ENCODE data around the gene LMOD2. TPM values are rescaled to one million over a fixed set of nuclear protein-coding genes. Genes with fewer than 3 reads are reported as not detected.

LMOD2 gene
- total RNA-seq, 1 experiment from 2014 or later, result not detected

DNA sequence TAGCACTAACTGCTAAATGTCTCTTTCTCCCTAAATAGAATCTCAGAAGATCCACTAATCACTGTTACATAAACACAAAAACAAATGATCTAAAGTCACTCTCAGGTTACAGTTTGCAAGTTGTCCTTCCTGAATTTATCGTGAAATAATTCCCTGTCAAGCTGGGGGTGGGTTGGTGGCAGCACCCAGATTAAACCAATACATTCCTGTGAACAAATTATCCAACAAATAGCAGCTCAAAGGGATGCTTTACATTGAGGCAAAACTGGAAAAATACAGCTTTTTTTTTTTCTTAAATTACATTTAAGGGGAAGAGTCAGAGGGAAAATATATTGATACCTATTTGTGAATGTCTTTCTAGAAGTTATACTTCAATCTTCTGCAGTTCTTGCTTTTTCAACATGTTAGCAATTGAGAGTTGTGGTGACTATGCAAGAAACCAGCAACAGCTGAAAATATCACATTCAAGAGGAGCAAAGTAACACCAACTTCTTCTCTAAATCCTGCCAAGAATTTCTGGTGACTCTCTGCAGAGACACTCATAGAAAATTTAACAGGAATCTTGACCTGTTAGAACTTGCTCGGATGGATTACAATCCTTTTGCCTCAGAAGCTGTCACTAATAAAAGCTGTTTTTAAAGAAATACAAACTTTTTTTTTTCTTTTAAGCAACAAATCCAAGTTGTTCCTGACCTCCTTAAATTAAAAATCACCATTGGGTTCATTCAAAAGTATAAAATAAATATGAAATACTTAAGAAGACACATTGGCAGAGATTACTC, 18.9 kb downstream of the LMOD2 start:
- no TSS peak for BruUV-seq (replicated peaks)
- intact Hi-C loops (cut with micrococcal nuclease), result loop anchor here (2.0 kb wide), 2 partner anchors 40 to 94 kb away; no protein-coding TSS in a partner anchor
- peak overlapping the region; percentile 46 for H3K27ac Mint-ChIP-seq (ENCODE audit: low read depth, unreplicated experiment)
- DNase-seq (ENCODE audit: unreplicated experiment), result peak; percentile 70
- no peaks in the 10 kb centered on the region for H3K27me3 Mint-ChIP-seq (ENCODE audit: insufficient read depth, unreplicated experiment)
- CTCF ChIA-PET, result interaction anchor here (0.6 to 2.1 kb wide), 11 partner anchors 12 to 1531 kb away, joined by 3 to 9 read pairs (median 5); no protein-coding TSS in a partner anchor
- no peak overlapping the region for H3K4me3 Mint-ChIP-seq (ENCODE audit: unreplicated experiment)
- POLR2A ChIA-PET, result interaction anchor here (0.6 to 3.1 kb wide), 17 partner anchors 9 to 122 kb away, joined by 3 to 21 read pairs (median 4); partner anchors contain the start of genes NDUFA5 and WASL
- peaks cover 5% of the 10 kb centered on the region for H3K36me3 Mint-ChIP-seq (ENCODE audit: insufficient read depth, unreplicated experiment)
- TF ChIP-seq, protein P1, sequence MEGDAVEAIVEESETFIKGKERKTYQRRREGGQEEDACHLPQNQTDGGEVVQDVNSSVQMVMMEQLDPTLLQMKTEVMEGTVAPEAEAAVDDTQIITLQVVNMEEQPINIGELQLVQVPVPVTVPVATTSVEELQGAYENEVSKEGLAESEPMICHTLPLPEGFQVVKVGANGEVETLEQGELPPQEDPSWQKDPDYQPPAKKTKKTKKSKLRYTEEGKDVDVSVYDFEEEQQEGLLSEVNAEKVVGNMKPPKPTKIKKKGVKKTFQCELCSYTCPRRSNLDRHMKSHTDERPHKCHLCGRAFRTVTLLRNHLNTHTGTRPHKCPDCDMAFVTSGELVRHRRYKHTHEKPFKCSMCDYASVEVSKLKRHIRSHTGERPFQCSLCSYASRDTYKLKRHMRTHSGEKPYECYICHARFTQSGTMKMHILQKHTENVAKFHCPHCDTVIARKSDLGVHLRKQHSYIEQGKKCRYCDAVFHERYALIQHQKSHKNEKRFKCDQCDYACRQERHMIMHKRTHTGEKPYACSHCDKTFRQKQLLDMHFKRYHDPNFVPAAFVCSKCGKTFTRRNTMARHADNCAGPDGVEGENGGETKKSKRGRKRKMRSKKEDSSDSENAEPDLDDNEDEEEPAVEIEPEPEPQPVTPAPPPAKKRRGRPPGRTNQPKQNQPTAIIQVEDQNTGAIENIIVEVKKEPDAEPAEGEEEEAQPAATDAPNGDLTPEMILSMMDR (IDR thresholded peaks at IDR 0.05; ENCODE audit: unreplicated experiment), result no peak
- no peaks in the 10 kb centered on the region for H3K9me3 Mint-ChIP-seq (ENCODE audit: unreplicated experiment)
- peaks cover 21% of the 10 kb centered on the region for H3K4me1 Mint-ChIP-seq (ENCODE audit: insufficient read depth, unreplicated experiment)

DNA sequence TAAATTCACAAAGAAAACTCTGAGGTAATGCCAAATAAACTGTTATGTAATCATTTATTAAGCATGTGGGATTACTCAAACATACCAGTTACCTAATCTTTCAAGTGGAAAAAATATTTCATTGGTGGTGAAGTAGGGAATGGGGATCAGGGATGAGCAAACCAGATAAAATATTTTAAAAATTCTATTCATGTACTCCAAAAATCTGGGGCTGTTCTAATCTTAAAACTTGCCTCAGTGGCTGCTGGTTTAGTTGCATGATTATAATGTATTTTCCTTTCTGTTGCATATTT, 19.5 kb downstream of the LMOD2 start:
- peak; percentile 55 for DNase-seq (ENCODE audit: unreplicated experiment)
- H3K27ac Mint-ChIP-seq (ENCODE audit: low read depth, unreplicated experiment), result peak overlapping the region; percentile 46
- intact Hi-C loops (cut with micrococcal nuclease), result loop anchor here (2.0 kb wide), 2 partner anchors 40 to 94 kb away; no protein-coding TSS in a partner anchor

DNA sequence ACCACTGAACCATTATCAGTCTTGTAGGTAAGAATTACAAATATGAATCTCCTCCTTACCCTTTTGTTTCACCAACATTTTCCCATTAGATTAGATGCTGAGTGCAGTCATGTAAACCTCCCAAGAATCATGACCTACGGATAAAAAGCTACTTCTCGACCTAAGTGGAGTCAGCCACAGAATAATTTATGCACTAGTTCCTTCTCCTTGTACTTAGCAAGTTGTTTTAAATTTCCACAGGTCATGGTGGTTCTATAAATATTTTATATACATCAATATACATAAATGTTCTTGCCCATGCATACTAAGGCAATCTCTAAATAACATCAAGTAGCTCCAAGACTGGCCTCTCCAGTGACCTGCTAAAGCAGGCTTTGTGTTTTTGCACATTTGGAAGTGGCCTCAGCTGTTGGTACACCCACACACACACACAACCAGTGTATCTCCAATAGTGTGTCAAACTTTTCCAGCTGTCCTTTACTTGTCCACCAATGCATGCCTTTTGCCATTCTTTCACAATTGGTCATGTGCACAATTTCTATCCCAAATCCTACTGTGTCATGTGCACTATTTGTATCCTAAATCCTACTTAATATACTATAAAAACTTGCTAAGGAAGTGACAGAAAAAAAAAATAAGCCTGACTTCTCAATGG, 21.5 kb downstream of the LMOD2 start:
- ChIA-PET CTCF (interaction anchor here (0.5 to 2.2 kb wide), 8 partner anchors 11 to 135 kb away, joined by 3 to 5 read pairs (median 4); no protein-coding TSS in a partner anchor), POLR2A (interaction anchor here (0.6 to 1.5 kb wide), 6 partner anchors 13 to 244 kb away, joined by 3 to 6 read pairs (median 4); partner anchors contain the start of gene WASL)
- intact Hi-C loops (cut with micrococcal nuclease), result no loop called here
- Mint-ChIP-seq H3K27me3 (ENCODE audit: insufficient read depth, unreplicated experiment) (no peaks in the 10 kb centered on the region), H3K4me1 (ENCODE audit: insufficient read depth, unreplicated experiment) (peaks cover 21% of the 10 kb centered on the region), H3K27ac (ENCODE audit: low read depth, unreplicated experiment) (no peak overlapping the region), H3K4me3 (ENCODE audit: unreplicated experiment) (no peak overlapping the region), H3K9me3 (ENCODE audit: unreplicated experiment) (no peaks in the 10 kb centered on the region), H3K36me3 (ENCODE audit: insufficient read depth, unreplicated experiment) (peaks cover 25% of the 10 kb centered on the region)
- BruUV-seq (replicated peaks), result no TSS peak
- no peak for DNase-seq (ENCODE audit: unreplicated experiment)
- TF ChIP-seq, protein P1 (IDR thresholded peaks at IDR 0.05; ENCODE audit: unreplicated experiment), result no peak

More for the DNA sequence above, 19.5 kb downstream of the LMOD2 start:
- ChIA-PET CTCF (interaction anchor here (0.9 to 2.1 kb wide), 5 partner anchors 39 to 194 kb away, joined by 3 to 9 read pairs (median 6); no protein-coding TSS in a partner anchor), POLR2A (interaction anchor here (0.7 to 3.1 kb wide), 13 partner anchors 10 to 117 kb away, joined by 3 to 21 read pairs (median 5); partner anchors contain the start of genes NDUFA5 and WASL)
- Mint-ChIP-seq H3K4me1 (ENCODE audit: insufficient read depth, unreplicated experiment) (peaks cover 21% of the 10 kb centered on the region), H3K9me3 (ENCODE audit: unreplicated experiment) (no peaks in the 10 kb centered on the region), H3K27me3 (ENCODE audit: insufficient read depth, unreplicated experiment) (no peaks in the 10 kb centered on the region), H3K36me3 (ENCODE audit: insufficient read depth, unreplicated experiment) (peaks cover 8% of the 10 kb centered on the region), H3K4me3 (ENCODE audit: unreplicated experiment) (no peak overlapping the region)
- BruUV-seq (replicated peaks), result no TSS peak
- TF ChIP-seq, protein P1 (IDR thresholded peaks at IDR 0.05; ENCODE audit: unreplicated experiment), result no peak

DNA sequence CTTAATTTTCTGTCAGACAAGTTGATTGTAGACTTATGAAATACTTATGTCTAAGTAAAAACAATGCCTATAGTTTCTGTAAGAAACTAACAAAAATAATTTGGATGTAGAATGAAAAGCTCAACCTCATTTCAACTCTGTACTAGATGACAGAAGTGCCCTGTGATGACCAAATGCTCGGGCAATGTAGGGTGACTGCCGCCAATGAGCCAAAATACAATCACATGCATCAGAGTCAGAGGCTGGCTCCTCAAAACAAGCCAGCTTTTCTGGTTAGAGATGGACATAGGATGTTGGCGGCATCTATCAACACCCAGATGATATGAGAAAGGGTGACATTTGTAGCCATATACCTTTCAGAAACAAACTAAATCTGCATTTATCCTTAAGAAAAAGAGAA, 23.9 kb downstream of the LMOD2 start:
- no peak overlapping the region for H3K27ac Mint-ChIP-seq (ENCODE audit: low read depth, unreplicated experiment)
- ChIA-PET POLR2A (interaction anchor here (0.6 kb wide), 1 partner anchor 90 kb away, joined by 3 read pairs; no protein-coding TSS in a partner anchor), CTCF (interaction anchor here (0.6 to 1.6 kb wide), 6 partner anchors 13 to 726 kb away, joined by 3 to 4 read pairs (median 3); no protein-coding TSS in a partner anchor)
- no peak for DNase-seq (ENCODE audit: unreplicated experiment)
- H3K36me3 Mint-ChIP-seq (ENCODE audit: insufficient read depth, unreplicated experiment), result peaks cover 30% of the 10 kb centered on the region
- H3K4me1 Mint-ChIP-seq (ENCODE audit: insufficient read depth, unreplicated experiment), result peaks cover 9% of the 10 kb centered on the region
- TF ChIP-seq, protein P1 (IDR thresholded peaks at IDR 0.05; ENCODE audit: unreplicated experiment), result no peak
- H3K4me3 Mint-ChIP-seq (ENCODE audit: unreplicated experiment), result no peak overlapping the region
- no peaks in the 10 kb centered on the region for H3K9me3 Mint-ChIP-seq (ENCODE audit: unreplicated experiment)
- BruUV-seq (replicated peaks), result no TSS peak
- H3K27me3 Mint-ChIP-seq (ENCODE audit: insufficient read depth, unreplicated experiment), result no peaks in the 10 kb centered on the region
- intact Hi-C loops (cut with micrococcal nuclease), result loop anchor here (5.0 to 10.0 kb wide), 2 partner anchors 118 to 185 kb away; no protein-coding TSS in a partner anchor

Data from MCF 10A (cell line).